Keratinocyte (primary cell): ENCODE measurements around the gene SAMHD1. TPM values are rescaled to one million over a fixed set of nuclear protein-coding genes. Genes with fewer than 3 reads are reported as not detected.

Experiments
- DNase-seq: peaks from one replicate; pipeline ENCODE4 v3.0.0-alpha.2; 2011; ENCODE audit warnings: low read depth, missing footprints, low spot score
- FAIRE-seq: peaks from 2 replicates; lab custom pipeline; 2011; peaks lifted over from hg19 to GRCh38; lab: Jason Lieb, UNC
- H2AFZ ChIP-seq: 2 replicates; pipeline ENCODE4 v1.6.0; 2012; ENCODE audit warnings: low read length, control low read depth, inconsistent platforms; ENCODE audit not compliant: control insufficient read depth
- H3K27ac ChIP-seq: 2 replicates; pipeline ENCODE4 v1.5.1; 2011; ENCODE audit warnings: low read length; ENCODE audit not compliant: control insufficient read depth, insufficient read depth
- H3K27me3 ChIP-seq: 3 replicates; pipeline ENCODE4 v1.6.0; 2011; ENCODE audit warnings: low read length; ENCODE audit not compliant: control insufficient read depth, insufficient read depth; ENCODE audit errors: extremely low read depth
- H3K36me3 ChIP-seq, 2 experiments: 2 replicates in 1 of 2; 3 replicates in 1 of 2; pipeline ENCODE4 v1.5.1; 2011; ENCODE audit warnings: low read length in 2 of 2, mild to moderate bottlenecking in 1 of 2; ENCODE audit not compliant: control insufficient read depth in 2 of 2, insufficient read depth in 2 of 2; ENCODE audit errors: extremely low read depth in 1 of 2
- H3K4me1 ChIP-seq: 3 replicates; pipeline ENCODE4 v1.5.1; 2011; ENCODE audit warnings: low read length; ENCODE audit not compliant: control insufficient read depth, insufficient read depth; ENCODE audit errors: extremely low read depth
- H3K4me2 ChIP-seq: 3 replicates; pipeline ENCODE4 v1.6.0; 2011; ENCODE audit warnings: low read depth, low read length; ENCODE audit not compliant: control insufficient read depth, insufficient read depth; ENCODE audit errors: extremely low read depth
- H3K4me3 ChIP-seq, 3 experiments: fragments of 200-600 bp in 1 of 3; sonication (generic) in 1 of 3; 2 replicates in 2 of 3; 3 replicates in 1 of 3; pipeline ENCODE4 v1.5.1; 2011 to 2016; ENCODE audit warnings: low read length in 3 of 3, mild to moderate bottlenecking in 3 of 3, control low read depth in 2 of 3, inconsistent platforms in 1 of 3, low read depth in 1 of 3, mixed read lengths in 1 of 3, mixed run types in 1 of 3, moderate library complexity in 1 of 3; ENCODE audit not compliant: control insufficient read depth in 2 of 3, insufficient read depth in 2 of 3; ENCODE audit errors: extremely low read depth in 1 of 3
- H3K79me2 ChIP-seq: 2 replicates; pipeline ENCODE4 v1.6.0; 2012; ENCODE audit warnings: low read length; ENCODE audit not compliant: control insufficient read depth, insufficient read depth
- H3K9ac ChIP-seq: 3 replicates; pipeline ENCODE4 v1.6.0; 2011; ENCODE audit warnings: low read length; ENCODE audit not compliant: control insufficient read depth, insufficient read depth; ENCODE audit errors: extremely low read depth
- H3K9me1 ChIP-seq: 3 replicates; pipeline ENCODE4 v1.6.0; 2011; ENCODE audit warnings: low read length; ENCODE audit not compliant: control insufficient read depth, insufficient read depth; ENCODE audit errors: extremely low read depth
- H3K9me3 ChIP-seq: 2 replicates; pipeline ENCODE4 v1.5.1; 2012; ENCODE audit warnings: low read depth, low read length; ENCODE audit not compliant: control insufficient read depth
- H4K20me1 ChIP-seq: 3 replicates; pipeline ENCODE4 v1.6.0; 2011; ENCODE audit warnings: low read length; ENCODE audit not compliant: control insufficient read depth, insufficient read depth; ENCODE audit errors: extremely low read depth
- EZH2 ChIP-seq: IDR thresholded peaks from one replicate; pipeline ENCODE4 v1.6.1; 2012; ENCODE audit warnings: inconsistent platforms, mild to moderate bottlenecking, low read length, moderate library complexity
- dilution Hi-C: fragments of 300-500 bp; cut with MboI; formaldehyde crosslinking; loops from one replicate; pipeline ENCODE4 v1.7.0; 2020; ENCODE audit warnings: low sequenced_read_pairs; ENCODE audit not compliant: extremely low pct_ligation_motif_present
- polyA plus RNA-seq, 5 experiments: library from polyadenylated mRNA; depleted of rRNA in 3 of 5; stranded (reverse) in 3 of 5; stranded (forward) in 1 of 5; unstranded in 1 of 5; fragments of >200 nt; gene quantifications; 1 replicate in 1 of 5; 2 replicates in 3 of 5; 3 replicates in 1 of 5; pipeline versions ENCODE4 v1.2.1 to v1.2.3, GENCODE V29; 2011 to 2012; ENCODE audit warnings: missing spikeins in 2 of 5, low read depth in 1 of 5, low replicate concordance in 1 of 5
- TF ChIP-seq, protein P1 (sequence below), 3 experiments: IDR thresholded peaks in 1 of 3; conservative IDR thresholded peaks in 1 of 3; optimal IDR thresholded peaks in 1 of 3; 2 replicates in 2 of 3; 3 replicates in 1 of 3; pipeline versions ENCODE3 to v1.5.1; 2011; ENCODE audit warnings: low read length in 3 of 3, mild to moderate bottlenecking in 3 of 3, moderate library complexity in 2 of 3, control low read depth in 1 of 3, inconsistent platforms in 1 of 3; ENCODE audit not compliant: insufficient read depth in 2 of 3; ENCODE audit errors: extremely low read depth in 1 of 3

SAMHD1 gene
- polyA plus RNA-seq, 1 donor (not counting 4 experiments of a cell fraction or from before 2014, with no cell fraction given): 26.5 TPM

- Histone ChIP-seq H3K9me1 (no peaks in the 10 kb centered on the region), H3K4me3 (no peak overlapping the region), H3K9me3 (no peaks in the 10 kb centered on the region), H3K36me3 (no peaks in the 10 kb centered on the region), H3K4me2 (no peak overlapping the region), H3K79me2 (no peaks in the 10 kb centered on the region), H2AFZ (no peak overlapping the region), H3K4me1 (peaks cover 8% of the 10 kb centered on the region), H3K9ac (no peak overlapping the region), H3K27ac (no peak overlapping the region), H4K20me1 (no peaks in the 10 kb centered on the region), H3K27me3 (peaks cover 9% of the 10 kb centered on the region)
- dilution Hi-C loops: no loop called here
- DNase-seq (no peak), FAIRE-seq (no peak)
- TF ChIP-seq, protein P1, sequence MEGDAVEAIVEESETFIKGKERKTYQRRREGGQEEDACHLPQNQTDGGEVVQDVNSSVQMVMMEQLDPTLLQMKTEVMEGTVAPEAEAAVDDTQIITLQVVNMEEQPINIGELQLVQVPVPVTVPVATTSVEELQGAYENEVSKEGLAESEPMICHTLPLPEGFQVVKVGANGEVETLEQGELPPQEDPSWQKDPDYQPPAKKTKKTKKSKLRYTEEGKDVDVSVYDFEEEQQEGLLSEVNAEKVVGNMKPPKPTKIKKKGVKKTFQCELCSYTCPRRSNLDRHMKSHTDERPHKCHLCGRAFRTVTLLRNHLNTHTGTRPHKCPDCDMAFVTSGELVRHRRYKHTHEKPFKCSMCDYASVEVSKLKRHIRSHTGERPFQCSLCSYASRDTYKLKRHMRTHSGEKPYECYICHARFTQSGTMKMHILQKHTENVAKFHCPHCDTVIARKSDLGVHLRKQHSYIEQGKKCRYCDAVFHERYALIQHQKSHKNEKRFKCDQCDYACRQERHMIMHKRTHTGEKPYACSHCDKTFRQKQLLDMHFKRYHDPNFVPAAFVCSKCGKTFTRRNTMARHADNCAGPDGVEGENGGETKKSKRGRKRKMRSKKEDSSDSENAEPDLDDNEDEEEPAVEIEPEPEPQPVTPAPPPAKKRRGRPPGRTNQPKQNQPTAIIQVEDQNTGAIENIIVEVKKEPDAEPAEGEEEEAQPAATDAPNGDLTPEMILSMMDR (optimal IDR thresholded peaks at IDR 0.05 in 1 of 3, IDR thresholded peaks at IDR 0.05 in 1 of 3, conservative IDR thresholded peaks at IDR 0.05 in 1 of 3; ENCODE audit: extremely low read depth in 1 of 3, insufficient read depth in 2 of 3, low read length in 3 of 3): no peak
- no peak for TF ChIP-seq EZH2
These were observed 69.6 kb downstream of the SAMHD1 start for GRCh38 chr20:36881888-36882287.

GRCh38 chr20:36881331-36881730, 70.2 kb downstream of the SAMHD1 start:
- no peak for FAIRE-seq
- peaks cover 10% of the 10 kb centered on the region for H3K4me1 ChIP-seq

More at GRCh38 chr20:36881331-36881730, 70.2 kb downstream of the SAMHD1 start:
- no peaks in the 10 kb centered on the region for H3K9me1 ChIP-seq
- dilution Hi-C loops: no loop called here
- H2AFZ ChIP-seq: no peak overlapping the region
- H3K4me3 ChIP-seq: no peak overlapping the region
- H3K4me2 ChIP-seq: no peak overlapping the region
- TF ChIP-seq, protein P1 (optimal IDR thresholded peaks at IDR 0.05 in 1 of 3, IDR thresholded peaks at IDR 0.05 in 1 of 3, conservative IDR thresholded peaks at IDR 0.05 in 1 of 3; ENCODE audit: extremely low read depth in 1 of 3, insufficient read depth in 2 of 3, low read length in 3 of 3): no peak
- no peak for TF ChIP-seq EZH2
- no peaks in the 10 kb centered on the region for H3K79me2 ChIP-seq
- H3K36me3 ChIP-seq: no peaks in the 10 kb centered on the region
- H3K27ac ChIP-seq: no peak overlapping the region
- no peaks in the 10 kb centered on the region for H4K20me1 ChIP-seq
- H3K9me3 ChIP-seq: no peaks in the 10 kb centered on the region
- DNase-seq: no peak
- no peak overlapping the region for H3K9ac ChIP-seq
- H3K27me3 ChIP-seq: peaks cover 9% of the 10 kb centered on the region
